OCI-LY1 (cell line): ENCODE results near the gene TMEM185A.
"Not testable (repeated sequence)": the region's sequence is repeated elsewhere in the genome, so short reads cannot be mapped to it uniquely, and the experiment has no call there.

Experiments
- H2AFZ ChIP-seq: fragments of 200-600 bp; sonication (generic), shearing (Covaris generic); 2 replicates; pipeline ENCODE4 v1.6.0; 2014; ENCODE audit warnings: antibody characterized with exemption, mild to moderate bottlenecking, low read length
- H3F3A ChIP-seq: fragments of 200-600 bp; sonication (generic), shearing (Covaris generic); 2 replicates; pipeline ENCODE4 v1.6.0; 2014; ENCODE audit warnings: mild to moderate bottlenecking, antibody characterized with exemption, low read length, moderate library complexity; ENCODE audit not compliant: insufficient read depth
- H3K27ac ChIP-seq: fragments of 200-600 bp; sonication (generic); 2 replicates; pipeline ENCODE4 v1.5.1; 2014; ENCODE audit warnings: low read length, mixed run types, mild to moderate bottlenecking, low read depth; ENCODE audit not compliant: poor library complexity, severe bottlenecking
- H3K27me3 ChIP-seq: fragments of 200-600 bp; sonication (generic); 2 replicates; pipeline ENCODE4 v1.6.0; 2014; ENCODE audit warnings: antibody characterized with exemption, mild to moderate bottlenecking, low read length, moderate library complexity; ENCODE audit not compliant: insufficient read depth
- H3K36me3 ChIP-seq: fragments of 200-600 bp; sonication (generic); 2 replicates; pipeline ENCODE4 v1.6.1; 2014; ENCODE audit warnings: mild to moderate bottlenecking, antibody characterized with exemption, low read length, moderate library complexity, mixed read lengths; ENCODE audit not compliant: insufficient read depth
- H3K4me1 ChIP-seq: fragments of 200-600 bp; sonication (generic); 2 replicates; pipeline ENCODE4 v1.5.1; 2014; ENCODE audit warnings: mild to moderate bottlenecking, low read length, moderate library complexity; ENCODE audit not compliant: insufficient read depth, severe bottlenecking
- H3K4me2 ChIP-seq: fragments of 200-600 bp; sonication (generic), shearing (Covaris generic); 2 replicates; pipeline ENCODE4 v1.6.1; 2014; ENCODE audit warnings: low read length
- H3K4me3 ChIP-seq: fragments of 200-600 bp; sonication (generic); 2 replicates; pipeline ENCODE4 v1.5.1; 2014; ENCODE audit warnings: low read length, low read depth, mild to moderate bottlenecking, mixed read lengths; ENCODE audit not compliant: poor library complexity, severe bottlenecking
- H3K79me2 ChIP-seq: fragments of 200-600 bp; shearing (Covaris generic); 2 replicates; pipeline ENCODE4 v1.6.1; 2016; ENCODE audit warnings: mixed run types, low read length, mixed read lengths; ENCODE audit not compliant: insufficient read depth
- H3K9ac ChIP-seq: fragments of 200-600 bp; sonication (generic), shearing (Covaris generic); 2 replicates; pipeline ENCODE4 v1.6.1; 2014; ENCODE audit warnings: mild to moderate bottlenecking, low read length, mixed read lengths
- H3K9me2 ChIP-seq: fragments of 200-600 bp; sonication (generic), shearing (Covaris generic); 2 replicates; pipeline ENCODE4 v1.6.1; 2014; ENCODE audit warnings: low read depth, mild to moderate bottlenecking, low read length, mixed read lengths
- H3K9me3 ChIP-seq: fragments of 200-600 bp; shearing (Covaris generic); 2 replicates; pipeline ENCODE4 v1.6.1; 2014; ENCODE audit warnings: low read length, mixed read lengths
- H4K20me1 ChIP-seq: fragments of 200-600 bp; sonication (generic), shearing (Covaris generic); 2 replicates; pipeline ENCODE4 v1.6.0; 2016; ENCODE audit warnings: mild to moderate bottlenecking, low read length; ENCODE audit not compliant: insufficient read depth
- CTCF ChIP-seq: fragments of 200-600 bp; sonication (generic), shearing (Covaris generic); IDR thresholded peaks from 2 replicates; pipeline ENCODE4 v1.5.1; 2017; ENCODE audit warnings: mild to moderate bottlenecking, antibody characterized with exemption, low read length, moderate library complexity, mixed read lengths
- EZH2 ChIP-seq: fragments of 200-600 bp; sonication (generic), shearing (Covaris generic); IDR thresholded peaks from 2 replicates; pipeline ENCODE4 v1.8.0; 2017; ENCODE audit warnings: borderline replicate concordance, mixed run types, mild to moderate bottlenecking, antibody characterized with exemption, low read length, moderate library complexity, mixed read lengths

TMEM185A gene

GRCh38 chrX:149628768-149629167 is 2.8 kb downstream of the TMEM185A start:
- H3K79me2 ChIP-seq, result no peaks in the 10 kb centered on the region

GRCh38 chrX:149628280-149628679 is 3.3 kb downstream of the TMEM185A start:
- Histone ChIP-seq H3K9ac (no peak overlapping the region), H3K4me2 (no peak overlapping the region)

More at GRCh38 chrX:149628768-149629167, 2.8 kb downstream of the TMEM185A start:
- TF ChIP-seq EZH2 (no peak), CTCF (no peak)
- H3K36me3 ChIP-seq, result no peaks in the 10 kb centered on the region
- H3K4me2 ChIP-seq, result no peak overlapping the region
- H3K4me1 ChIP-seq, result peaks cover 13% of the 10 kb centered on the region
- no peaks in the 10 kb centered on the region for H4K20me1 ChIP-seq
- no peaks in the 10 kb centered on the region for H3F3A ChIP-seq
- H3K9ac ChIP-seq, result no peak overlapping the region
- no peaks in the 10 kb centered on the region for H3K27me3 ChIP-seq
- H2AFZ ChIP-seq, result no peak overlapping the region
- no peak overlapping the region for H3K4me3 ChIP-seq
- no peaks in the 10 kb centered on the region for H3K9me3 ChIP-seq
- no peaks in the 10 kb centered on the region for H3K9me2 ChIP-seq
- no peak overlapping the region for H3K27ac ChIP-seq

GRCh38 chrX:149626829-149627228 is 4.8 kb downstream of the TMEM185A start:
- not testable (repeated sequence) for H4K20me1 ChIP-seq, H3K9me3 ChIP-seq, H3K36me3 ChIP-seq, H3K27me3 ChIP-seq, H3F3A ChIP-seq, H3K9ac ChIP-seq, H2AFZ ChIP-seq, H3K4me3 ChIP-seq, H3K4me2 ChIP-seq, H3K79me2 ChIP-seq, H3K27ac ChIP-seq, H3K9me2 ChIP-seq
- H3K4me1 ChIP-seq, result peaks cover 13% of the 10 kb centered on the region

More at GRCh38 chrX:149628280-149628679, 3.3 kb downstream of the TMEM185A start:
- Histone ChIP-seq H4K20me1 (no peaks in the 10 kb centered on the region), H3K4me3 (no peak overlapping the region), H3K4me1 (peaks cover 13% of the 10 kb centered on the region), H3K27ac (no peak overlapping the region), H3K9me2 (no peaks in the 10 kb centered on the region), H3F3A (no peaks in the 10 kb centered on the region), H2AFZ (no peak overlapping the region), H3K79me2 (no peaks in the 10 kb centered on the region), H3K9me3 (no peaks in the 10 kb centered on the region), H3K27me3 (no peaks in the 10 kb centered on the region), H3K36me3 (no peaks in the 10 kb centered on the region)
- no peak for TF ChIP-seq CTCF
- TF ChIP-seq EZH2, result no peak

- H3K27ac ChIP-seq, H3K79me2 ChIP-seq, H3K36me3 ChIP-seq, H3K9me3 ChIP-seq, H3K4me2 ChIP-seq, H2AFZ ChIP-seq, H4K20me1 ChIP-seq, H3K9me2 ChIP-seq, H3K27me3 ChIP-seq, H3K4me1 ChIP-seq, H3K9ac ChIP-seq, H3F3A ChIP-seq, H3K4me3 ChIP-seq: not testable (repeated sequence)
These were observed 11.9 kb downstream of the TMEM185A start for GRCh38 chrX:149619662-149620061.
